ENCODE results near the gene EPB41L2.

EPB41L2 gene

GRCh38 chr6:130903007-130903406 is 160.0 kb downstream of the EPB41L2 start:
- ATAC-seq = no peak

- no peak for ATAC-seq
These were observed 162.1 kb downstream of the EPB41L2 start for GRCh38 chr6:130900913-130901312.

GRCh38 chr6:130896249-130896648 is 166.8 kb downstream of the EPB41L2 start:
- ATAC-seq = no peak

- no peak for ATAC-seq
These were observed 167.5 kb downstream of the EPB41L2 start for GRCh38 chr6:130895516-130895915.

GRCh38 chr6:130893766-130894165 is 169.3 kb downstream of the EPB41L2 start:
- no peak for ATAC-seq

GRCh38 chr6:130893277-130893676 is 169.8 kb downstream of the EPB41L2 start:
- ATAC-seq = no peak

- no peak for ATAC-seq
These were observed 172.5 kb downstream of the EPB41L2 start for GRCh38 chr6:130890521-130890971.

GRCh38 chr6:130889423-130889822 is 173.6 kb downstream of the EPB41L2 start:
- no peak for ATAC-seq

- ATAC-seq = no peak
These were observed 174.8 kb downstream of the EPB41L2 start for GRCh38 chr6:130888246-130888645.

GRCh38 chr6:130886966-130887365 is 176.1 kb downstream of the EPB41L2 start:
- no peak for ATAC-seq

GRCh38 chr6:130885392-130886192 is 177.5 kb downstream of the EPB41L2 start:
- peak; percentile 79 to 83 for ATAC-seq

- no peak for ATAC-seq
These were observed 180.7 kb downstream of the EPB41L2 start for GRCh38 chr6:130882370-130882769.

GRCh38 chr6:130879826-130880225 is 183.2 kb downstream of the EPB41L2 start:
- ATAC-seq = no peak

GRCh38 chr6:130873746-130874145 is 189.3 kb downstream of the EPB41L2 start:
- ATAC-seq = no peak

GRCh38 chr6:130872250-130873095 is 190.6 kb downstream of the EPB41L2 start:
- no peak for ATAC-seq

GRCh38 chr6:130870179-130870880 is 192.7 kb downstream of the EPB41L2 start:
- ATAC-seq = no peak

- no peak for ATAC-seq
These were observed 193.4 kb downstream of the EPB41L2 start for GRCh38 chr6:130869681-130870080.

- no peak for ATAC-seq
These were observed 197.3 kb downstream of the EPB41L2 start for GRCh38 chr6:130865793-130866192.

GRCh38 chr6:130864344-130864743 is 198.7 kb downstream of the EPB41L2 start:
- ATAC-seq = no peak

GRCh38 chr6:130863415-130864230 is 199.4 kb downstream of the EPB41L2 start:
- ATAC-seq = no peak

- ATAC-seq = no peak
These were observed 200.7 kb downstream of the EPB41L2 start for GRCh38 chr6:130862370-130862769.

GRCh38 chr6:130859161-130859867 is 203.7 kb downstream of the EPB41L2 start:
- ATAC-seq = no peak
